Measurements from ENCODE around the gene ARIH1.
A peak's percentile ranks its signal among the peaks of the same experiment; 100 is the strongest.
"Not testable (repeated sequence)": the region's sequence is repeated elsewhere in the genome, so short reads cannot be mapped to it uniquely, and the experiment has no call there.

ARIH1 gene
- total RNA-seq = 167 to 208 (median 183) reads per million in 4 experiments

DNA sequence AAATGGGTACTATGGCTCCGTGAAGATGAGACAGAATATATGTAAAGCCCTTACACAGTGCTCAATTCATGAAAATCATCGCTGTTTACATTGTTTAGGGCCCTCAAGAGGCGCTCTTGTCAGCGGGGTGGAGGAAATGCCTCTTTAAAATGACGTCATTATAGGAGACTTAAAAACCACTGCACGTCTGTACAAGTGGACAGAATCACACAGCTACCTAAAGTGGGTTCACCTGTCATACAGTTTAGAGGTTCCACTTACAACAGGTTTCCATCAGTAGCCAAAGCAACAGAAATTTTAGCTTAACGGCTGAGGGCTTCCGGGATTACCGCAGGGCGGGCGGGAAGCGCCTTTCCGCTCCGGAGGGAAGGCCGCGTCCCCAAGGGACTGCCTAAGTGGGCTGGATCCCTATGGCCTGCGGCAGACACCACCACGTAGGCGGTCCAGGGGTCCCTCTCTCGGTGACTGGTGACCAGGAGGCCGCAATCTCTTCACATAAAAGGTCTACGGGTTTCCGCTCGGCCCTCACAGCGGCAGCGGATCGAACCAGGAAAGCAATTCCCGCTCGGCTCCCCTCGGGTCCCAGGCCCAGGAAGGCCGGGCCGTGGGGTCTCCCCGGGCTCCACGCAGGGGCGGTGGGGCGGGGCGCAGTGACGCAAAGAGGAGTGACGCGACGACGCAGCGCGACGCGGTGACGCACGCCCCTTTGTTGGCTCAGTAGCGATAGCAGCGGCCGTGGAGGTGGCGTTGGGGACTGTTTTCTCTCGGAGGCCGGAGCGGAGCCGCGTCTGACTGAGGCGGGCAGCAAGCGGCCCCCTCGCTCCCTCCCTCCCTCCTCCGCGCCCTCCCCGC lies at the start of gene ARIH1:
Gene ARIH1 (plus strand): TSS at position 717 of the 852 bp plus-strand sequence. CDS start 310 bp downstream, outside the sequence.
- peak; percentile 96 for DNase-seq

DNA sequence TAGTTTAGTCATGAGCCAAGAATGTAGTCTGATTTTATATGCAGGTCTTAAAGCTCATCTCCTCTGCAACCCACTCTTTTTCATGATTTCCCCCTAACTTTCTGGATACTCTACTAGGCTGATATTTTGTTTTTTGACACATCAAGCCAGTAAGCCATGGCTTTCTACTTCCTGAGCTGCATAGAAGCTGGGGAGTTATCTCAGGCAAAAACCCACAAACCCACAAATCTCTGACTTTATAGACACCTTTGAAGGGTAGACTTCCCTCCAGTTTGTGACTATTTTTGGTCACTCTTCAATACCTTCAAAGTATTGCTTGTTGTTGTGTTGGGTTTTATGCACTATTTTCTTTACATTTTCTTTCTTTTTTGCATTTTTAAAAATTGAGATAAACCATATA lies 47.4 kb upstream of the ARIH1 start:
- DNase-seq = no peak

DNA sequence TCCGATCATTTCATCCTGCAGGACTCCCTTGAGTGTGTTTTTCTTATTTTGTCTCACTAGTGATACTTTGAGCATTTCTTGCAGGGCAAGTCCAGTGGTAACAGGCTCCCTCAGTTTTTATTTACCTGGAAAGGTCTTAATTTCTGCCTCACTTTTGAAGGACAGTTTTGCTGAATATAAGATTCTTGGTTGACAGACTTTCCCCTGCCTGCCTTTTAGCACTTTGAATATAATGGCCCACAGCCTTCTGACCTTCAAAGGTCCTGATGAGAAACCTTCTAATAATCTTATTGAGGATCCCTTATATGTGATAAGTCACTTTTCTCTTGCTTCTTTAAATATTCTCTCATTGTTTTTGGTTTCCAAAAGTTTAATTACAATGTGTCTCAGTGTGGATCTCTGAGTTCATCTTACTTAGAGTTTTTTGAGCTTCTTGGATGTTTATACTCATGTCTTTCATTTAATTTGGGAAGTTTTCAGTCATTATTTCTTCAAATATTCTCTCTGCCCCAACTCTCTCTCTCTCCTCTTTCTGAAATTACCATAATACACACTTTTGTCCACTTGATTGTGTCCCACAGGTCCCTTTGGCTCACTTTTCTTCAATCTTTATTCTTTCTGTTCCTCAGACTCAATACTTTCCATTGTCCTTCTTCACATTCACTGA lies 36.3 kb upstream of the ARIH1 start:
- DNase-seq = no peak

GRCh38 chr15:72442848-72443247 lies 31.3 kb upstream of the ARIH1 start:
- not testable (repeated sequence) for DNase-seq

- no peak for DNase-seq
Observed at GRCh38 chr15:72445426-72445825, 28.7 kb upstream of the ARIH1 start.

GRCh38 chr15:72450805-72451204 lies 23.3 kb upstream of the ARIH1 start:
- no peak for DNase-seq

GRCh38 chr15:72451224-72451623 lies 22.9 kb upstream of the ARIH1 start:
- no peak for DNase-seq

DNA sequence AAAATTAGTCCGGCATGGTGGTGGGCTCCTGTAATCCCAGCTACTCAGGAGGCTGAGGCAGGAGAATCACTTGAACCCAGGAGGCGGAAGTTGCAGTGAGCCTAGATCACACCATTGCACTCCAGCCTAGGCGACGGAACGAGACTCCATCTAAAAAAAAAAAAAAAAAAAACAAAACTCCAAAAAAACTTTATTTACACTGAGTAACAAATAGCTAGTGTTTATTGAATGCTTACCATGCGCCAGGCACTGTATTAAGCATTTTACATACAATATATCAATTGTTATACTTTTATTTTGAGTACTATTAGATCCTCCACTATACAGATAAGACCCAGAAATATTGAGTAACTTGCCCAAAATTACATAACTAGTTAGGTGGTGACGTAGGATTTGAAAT lies 17.4 kb upstream of the ARIH1 start:
- DNase-seq = no peak

DNA sequence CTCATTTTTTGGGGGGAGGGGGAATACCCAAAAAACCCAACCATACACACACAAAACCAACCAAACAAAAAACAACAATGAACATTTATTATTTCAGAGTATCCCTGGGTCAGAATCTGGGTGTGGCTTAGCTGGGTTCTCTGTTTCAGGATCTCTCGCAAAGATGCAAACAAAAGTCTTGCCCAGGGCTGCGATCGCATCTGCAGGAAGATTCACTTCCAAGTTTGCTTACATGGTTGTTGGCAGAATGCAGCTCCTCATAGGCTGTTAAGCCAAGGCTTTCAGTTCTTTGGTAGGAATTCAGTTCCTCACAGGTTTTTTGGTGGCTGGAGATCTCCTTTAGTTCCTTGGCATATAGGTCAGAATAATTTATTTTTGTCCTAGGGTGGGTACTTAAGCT lies 13.7 kb upstream of the ARIH1 start:
- DNase-seq = no peak

DNA sequence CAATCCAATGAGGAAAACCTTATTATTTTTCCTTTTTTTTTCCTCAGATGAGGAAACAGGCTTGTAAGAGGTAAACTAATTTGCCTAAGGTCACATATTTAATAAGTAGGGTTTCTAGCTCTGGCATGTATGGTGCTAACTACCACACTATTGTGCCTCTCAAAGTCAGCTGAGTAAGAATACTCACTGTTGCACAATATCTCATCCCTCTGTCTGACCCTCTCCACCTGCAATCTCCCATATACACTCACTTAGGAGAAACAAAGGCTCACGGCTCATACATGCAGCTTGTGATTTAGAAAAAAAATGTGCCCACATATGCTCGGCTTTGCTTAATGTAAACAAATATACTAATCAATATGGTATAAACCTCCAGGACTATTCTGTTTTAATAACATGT lies 10.4 kb upstream of the ARIH1 start:
- DNase-seq = no peak

- DNase-seq = no peak
Observed at GRCh38 chr15:72464251-72464650, 9.9 kb upstream of the ARIH1 start.

- DNase-seq = no peak
Observed at GRCh38 chr15:72468103-72468502, 6.0 kb upstream of the ARIH1 start.

GRCh38 chr15:72472992-72473610 lies 1.0 kb upstream of the ARIH1 start:
- no peak for DNase-seq

- no peak for DNase-seq
Observed at GRCh38 chr15:72474466-72474911, 359 bp downstream of the ARIH1 start.

DNA sequence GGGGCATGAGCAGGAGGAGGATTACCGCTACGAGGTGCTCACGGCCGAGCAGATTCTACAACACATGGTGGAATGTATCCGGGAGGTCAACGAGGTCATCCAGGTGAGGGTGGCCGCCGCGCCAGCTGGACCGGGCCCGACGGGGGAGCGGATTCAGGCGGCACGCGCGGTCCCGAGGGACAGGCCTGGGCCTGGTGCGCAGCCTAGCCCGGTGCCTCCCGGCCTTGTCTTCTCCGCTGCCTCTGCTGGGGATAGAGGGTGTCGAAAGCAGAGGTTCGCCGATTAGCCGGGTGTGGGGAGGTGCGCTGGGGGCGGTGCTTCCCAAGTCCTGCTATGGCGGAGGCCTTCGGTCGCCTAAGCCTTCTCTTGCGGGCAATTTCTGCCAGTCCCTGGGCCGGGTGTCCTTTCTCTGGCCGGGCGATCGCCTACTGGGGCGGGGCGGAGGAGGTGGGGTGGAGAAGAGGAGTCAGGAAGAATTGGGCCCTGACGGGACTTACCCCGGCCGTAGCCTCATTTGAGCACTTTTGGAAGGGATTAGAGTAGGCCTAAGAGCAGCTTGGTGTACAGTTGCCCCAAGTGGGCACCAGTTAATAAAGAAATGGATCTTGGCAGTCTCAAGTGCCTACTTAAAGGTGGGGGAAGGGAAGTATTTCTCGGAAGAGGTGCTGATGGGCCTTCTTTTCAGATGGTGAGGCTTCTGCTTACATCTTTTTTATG lies 940 bp downstream of the ARIH1 start:
- DNase-seq = peak; percentile 62

- DNase-seq = no peak
Observed at GRCh38 chr15:72475674-72476073, 1.5 kb downstream of the ARIH1 start.

DNA sequence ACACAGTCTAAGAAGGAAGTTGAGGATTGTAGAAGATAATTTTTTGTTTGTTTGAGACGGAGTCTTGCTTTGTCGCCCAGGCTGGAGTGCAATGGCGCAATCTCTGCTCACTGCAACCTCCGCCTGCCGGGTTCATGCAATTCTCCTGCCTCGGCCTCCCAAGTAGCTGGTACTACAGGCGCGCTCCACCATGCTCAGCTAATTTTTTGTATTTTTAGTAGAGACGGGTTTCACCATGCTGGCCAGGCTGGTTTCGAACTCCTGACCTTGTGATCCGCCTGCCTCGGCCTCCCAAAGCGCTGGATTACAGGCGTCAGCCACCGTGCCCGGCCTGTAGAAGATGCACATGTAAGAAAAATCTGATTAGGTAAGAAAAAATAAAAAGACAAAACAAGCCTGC lies 2.2 kb downstream of the ARIH1 start:
- DNase-seq = not testable (repeated sequence)

DNA sequence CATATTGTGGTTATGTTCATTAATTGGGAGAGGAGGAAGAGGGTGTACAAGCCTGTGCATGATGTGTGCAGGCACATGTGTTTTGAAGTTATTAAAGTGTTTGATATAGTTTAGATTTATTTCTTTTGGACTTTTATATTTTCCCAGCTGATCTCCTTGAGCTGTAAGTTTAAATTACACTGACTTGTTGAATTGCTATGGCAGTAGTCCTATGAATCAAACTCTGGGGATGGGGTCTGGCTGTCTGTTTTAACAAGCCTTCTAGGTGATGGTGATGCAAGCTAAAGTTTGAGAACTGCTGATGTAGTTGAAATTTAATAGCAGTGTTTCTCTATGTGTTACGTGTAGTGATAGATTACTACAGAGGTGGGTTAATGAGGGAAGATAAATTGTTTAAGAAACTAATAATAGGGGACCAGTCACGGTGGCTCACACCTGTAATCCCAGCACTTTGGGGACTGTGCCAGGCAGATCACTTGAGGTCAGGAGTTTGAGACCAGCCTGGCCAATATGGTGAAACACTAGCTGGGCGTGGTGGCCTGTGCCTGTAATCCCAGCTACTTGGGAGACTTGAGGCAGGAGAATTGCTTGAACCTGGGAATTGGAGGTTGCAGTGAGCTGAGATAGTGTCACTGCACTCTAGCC lies 7.0 kb downstream of the ARIH1 start:
- DNase-seq = no peak

DNA sequence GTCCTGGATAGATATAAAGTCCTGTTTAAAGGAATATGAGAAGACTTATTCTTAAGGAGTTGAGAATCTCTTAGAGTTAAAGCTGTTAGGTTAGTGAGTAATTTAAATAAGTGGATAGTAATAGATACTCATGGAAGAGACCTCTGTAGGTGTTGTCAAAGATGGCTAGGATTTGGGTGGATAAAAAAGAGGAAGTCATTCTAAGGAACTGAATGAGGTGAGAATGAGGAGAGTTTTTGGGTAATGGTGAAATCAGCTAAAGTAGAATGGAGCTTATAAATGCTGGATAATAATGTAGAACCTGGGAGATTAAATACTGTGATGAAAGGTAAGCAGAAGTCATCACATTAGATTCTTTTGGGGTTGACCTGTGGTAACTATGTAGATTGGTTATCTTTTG lies 8.1 kb downstream of the ARIH1 start:
- DNase-seq = no peak

DNA sequence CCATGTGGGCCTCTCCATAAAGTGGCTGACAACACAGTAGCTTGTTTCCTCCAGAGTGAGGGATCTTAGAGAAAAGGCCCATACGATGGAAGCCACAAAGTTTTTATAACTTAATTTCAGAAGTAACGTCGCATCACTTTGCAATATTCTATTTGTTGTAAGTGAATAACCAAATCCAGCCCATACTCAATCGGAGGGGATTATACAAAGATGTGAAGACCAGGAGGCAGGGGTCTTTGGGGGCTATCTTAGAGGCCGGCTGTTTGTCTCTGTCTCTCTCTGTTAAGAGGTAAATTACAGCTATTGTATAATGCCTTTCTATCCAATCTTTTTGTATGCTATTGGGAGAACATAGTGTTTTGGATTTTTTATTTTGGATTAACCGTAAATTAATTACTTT lies 9.1 kb downstream of the ARIH1 start:
- no peak for DNase-seq

GRCh38 chr15:72486144-72486543 lies 12.0 kb downstream of the ARIH1 start:
- no peak for DNase-seq

GRCh38 chr15:72487070-72487797 lies 13.1 kb downstream of the ARIH1 start:
- DNase-seq = no peak
